ENCODE measurements around the gene VAV3. TPM values are rescaled to one million over a fixed set of nuclear protein-coding genes. Genes with fewer than 3 reads are reported as not detected.
A peak's percentile ranks its signal among the peaks of the same experiment; 100 is the strongest.

The VAV3 gene
- total RNA-seq, 2 experiments from 2014 or later, result 2.3 to 8.3 TPM

DNA sequence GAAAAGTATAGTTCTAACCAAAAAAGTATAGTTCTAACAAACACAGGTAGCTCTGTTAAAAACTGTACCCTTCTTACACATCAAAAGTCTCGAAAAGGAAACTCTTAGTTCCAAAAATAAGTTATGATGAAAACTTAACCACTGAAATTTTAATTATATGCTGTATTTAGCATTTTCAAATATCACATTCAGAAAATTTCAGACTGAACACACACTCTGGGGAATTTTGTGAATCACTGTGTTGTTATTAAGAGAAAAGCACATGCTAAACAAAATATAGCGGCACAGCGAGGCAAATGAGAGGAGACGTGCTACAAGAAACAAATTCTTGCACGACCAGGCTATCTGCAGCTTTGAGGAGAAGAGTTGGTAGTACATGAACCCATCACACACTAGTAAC is 30.4 kb downstream of the VAV3 start:
- Histone ChIP-seq H4K20me1 (ENCODE audit: insufficient read depth, low read length) (no peaks in the 10 kb centered on the region), H3K79me2 (ENCODE audit: insufficient read depth, low read depth, low read length) (no peaks in the 10 kb centered on the region), H3K9me2 (ENCODE audit: insufficient read depth, low read length) (no peaks in the 10 kb centered on the region), H3K4me3 (ENCODE audit: low read depth, low read length, poor library complexity, severe bottlenecking) (peak overlapping the region; percentile 35), H3K36me3 (ENCODE audit: insufficient read depth, low read length) (no peaks in the 10 kb centered on the region), H3K4me2 (ENCODE audit: low read length) (peak overlapping the region; percentile 67), H3K9me3 (ENCODE audit: low read length) (no peaks in the 10 kb centered on the region; the same call in 1 of the 2 replicates), H2AFZ (ENCODE audit: low read length) (peak overlapping the region; percentile 73), H3K4me1 (ENCODE audit: insufficient read depth, low read length, poor library complexity, severe bottlenecking) (peaks cover 44% of the 10 kb centered on the region), H3K27ac (ENCODE audit: low read depth, low read length, poor library complexity, severe bottlenecking) (peak overlapping the region; percentile 5)
- intact Hi-C loops (cut with micrococcal nuclease; ENCODE audit: unreplicated experiment), result no loop called here
- CTCF ChIA-PET (ENCODE audit: unreplicated experiment), result no interaction called here
- POLR2A ChIA-PET, result interaction anchor here (0.7 to 2.0 kb wide), 5 partner anchors 10 to 139 kb away, joined by 3 to 11 read pairs (median 3); no protein-coding TSS in a partner anchor
- peak; percentile 39 for DNase-seq (ENCODE audit: low spot score)
- no TSS peak for BruUV-seq (replicated peaks)
- no peak for TF ChIP-seq EZH2phosphoT487 (IDR thresholded peaks at IDR 0.05; ENCODE audit: borderline replicate concordance, low read depth, low read length)
- TF ChIP-seq, protein P1, sequence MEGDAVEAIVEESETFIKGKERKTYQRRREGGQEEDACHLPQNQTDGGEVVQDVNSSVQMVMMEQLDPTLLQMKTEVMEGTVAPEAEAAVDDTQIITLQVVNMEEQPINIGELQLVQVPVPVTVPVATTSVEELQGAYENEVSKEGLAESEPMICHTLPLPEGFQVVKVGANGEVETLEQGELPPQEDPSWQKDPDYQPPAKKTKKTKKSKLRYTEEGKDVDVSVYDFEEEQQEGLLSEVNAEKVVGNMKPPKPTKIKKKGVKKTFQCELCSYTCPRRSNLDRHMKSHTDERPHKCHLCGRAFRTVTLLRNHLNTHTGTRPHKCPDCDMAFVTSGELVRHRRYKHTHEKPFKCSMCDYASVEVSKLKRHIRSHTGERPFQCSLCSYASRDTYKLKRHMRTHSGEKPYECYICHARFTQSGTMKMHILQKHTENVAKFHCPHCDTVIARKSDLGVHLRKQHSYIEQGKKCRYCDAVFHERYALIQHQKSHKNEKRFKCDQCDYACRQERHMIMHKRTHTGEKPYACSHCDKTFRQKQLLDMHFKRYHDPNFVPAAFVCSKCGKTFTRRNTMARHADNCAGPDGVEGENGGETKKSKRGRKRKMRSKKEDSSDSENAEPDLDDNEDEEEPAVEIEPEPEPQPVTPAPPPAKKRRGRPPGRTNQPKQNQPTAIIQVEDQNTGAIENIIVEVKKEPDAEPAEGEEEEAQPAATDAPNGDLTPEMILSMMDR (conservative IDR thresholded peaks at IDR 0.05; ENCODE audit: low read length), result no peak

DNA sequence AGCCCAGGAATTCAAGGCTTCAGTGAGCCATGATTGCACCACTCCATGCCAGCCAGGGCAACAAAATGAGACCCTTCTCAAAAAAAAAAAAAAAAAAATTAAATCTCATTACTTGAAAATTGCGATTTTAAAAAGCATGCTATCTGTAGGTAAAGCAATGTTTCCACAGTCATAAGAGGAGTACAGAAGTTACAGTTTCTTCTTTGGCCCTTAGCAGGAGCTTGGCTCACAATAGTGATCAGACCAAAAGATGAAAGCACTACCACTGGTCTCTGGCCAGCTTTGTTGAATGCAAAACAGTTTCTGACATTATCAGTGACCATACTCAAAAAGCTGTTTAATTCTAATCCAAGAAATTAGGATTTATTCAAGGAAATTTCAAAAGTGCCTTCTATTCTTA is 31.2 kb downstream of the VAV3 start:
- H3K4me1 ChIP-seq (ENCODE audit: insufficient read depth, low read length, poor library complexity, severe bottlenecking), result peaks cover 44% of the 10 kb centered on the region
- no peaks in the 10 kb centered on the region for H3K79me2 ChIP-seq (ENCODE audit: insufficient read depth, low read depth, low read length)
- no peaks in the 10 kb centered on the region for H4K20me1 ChIP-seq (ENCODE audit: insufficient read depth, low read length)
- no peak overlapping the region for H3K27ac ChIP-seq (ENCODE audit: low read depth, low read length, poor library complexity, severe bottlenecking)
- no peaks in the 10 kb centered on the region for H3K9me2 ChIP-seq (ENCODE audit: insufficient read depth, low read length)
- no peak for DNase-seq (ENCODE audit: low spot score)
- intact Hi-C loops (cut with micrococcal nuclease; ENCODE audit: unreplicated experiment), result no loop called here
- peak overlapping the region; percentile 73 for H2AFZ ChIP-seq (ENCODE audit: low read length)
- no peaks in the 10 kb centered on the region for H3K36me3 ChIP-seq (ENCODE audit: insufficient read depth, low read length)
- TF ChIP-seq EZH2phosphoT487 (IDR thresholded peaks at IDR 0.05; ENCODE audit: borderline replicate concordance, low read depth, low read length), result no peak
- TF ChIP-seq, protein P1 (conservative IDR thresholded peaks at IDR 0.05; ENCODE audit: low read length), result no peak
- H3K4me3 ChIP-seq (ENCODE audit: low read depth, low read length, poor library complexity, severe bottlenecking), result no peak overlapping the region
- BruUV-seq (replicated peaks), result no TSS peak
- H3K4me2 ChIP-seq (ENCODE audit: low read length), result peak overlapping the region; percentile 67
- CTCF ChIA-PET (ENCODE audit: unreplicated experiment), result interaction anchor here (1.0 kb wide), 1 partner anchor 12 kb away, joined by 3 read pairs; no protein-coding TSS in a partner anchor
- POLR2A ChIA-PET, result interaction anchor here (0.6 to 2.0 kb wide), 25 partner anchors 9 to 696 kb away, joined by 3 to 11 read pairs (median 4); no protein-coding TSS in a partner anchor
- H3K9me3 ChIP-seq (ENCODE audit: low read length), result no peaks in the 10 kb centered on the region; the same call in 1 of the 2 replicates

DNA sequence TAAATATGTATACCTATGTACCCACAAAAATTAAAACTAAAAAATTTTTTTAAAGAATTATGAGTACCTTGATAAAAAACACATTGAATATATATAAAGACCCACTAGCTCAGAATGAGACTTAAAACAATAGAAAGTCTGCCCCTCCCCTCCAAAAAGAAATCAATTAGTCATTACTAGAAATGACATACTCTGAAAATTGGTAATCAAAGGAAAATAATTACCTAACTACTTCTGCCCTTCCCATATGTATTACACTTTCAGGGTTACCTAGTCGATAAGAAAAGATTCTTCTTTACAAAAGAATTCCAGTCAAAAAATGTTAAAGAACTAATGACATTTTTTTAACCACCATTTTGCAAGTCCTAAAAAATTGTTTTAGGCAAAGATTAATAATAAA is 34.7 kb downstream of the VAV3 start:
- no peak for DNase-seq (ENCODE audit: low spot score)
- TF ChIP-seq, protein P1 (conservative IDR thresholded peaks at IDR 0.05; ENCODE audit: low read length), result no peak
- no peak for TF ChIP-seq EZH2phosphoT487 (IDR thresholded peaks at IDR 0.05; ENCODE audit: borderline replicate concordance, low read depth, low read length)
- CTCF ChIA-PET (ENCODE audit: unreplicated experiment), result no interaction called here
- Histone ChIP-seq H2AFZ (ENCODE audit: low read length) (no peak overlapping the region), H3K4me1 (ENCODE audit: insufficient read depth, low read length, poor library complexity, severe bottlenecking) (peaks cover 24% of the 10 kb centered on the region), H3K9me3 (ENCODE audit: low read length) (no peaks in the 10 kb centered on the region; the same call in 1 of the 2 replicates), H3K4me2 (ENCODE audit: low read length) (no peak overlapping the region), H4K20me1 (ENCODE audit: insufficient read depth, low read length) (no peaks in the 10 kb centered on the region), H3K4me3 (ENCODE audit: low read depth, low read length, poor library complexity, severe bottlenecking) (no peak overlapping the region), H3K36me3 (ENCODE audit: insufficient read depth, low read length) (no peaks in the 10 kb centered on the region), H3K9me2 (ENCODE audit: insufficient read depth, low read length) (no peaks in the 10 kb centered on the region), H3K27ac (ENCODE audit: low read depth, low read length, poor library complexity, severe bottlenecking) (no peak overlapping the region), H3K79me2 (ENCODE audit: insufficient read depth, low read depth, low read length) (no peaks in the 10 kb centered on the region)
- no TSS peak for BruUV-seq (replicated peaks)
- POLR2A ChIA-PET, result interaction anchor here (0.5 to 1.4 kb wide), 5 partner anchors 10 to 37 kb away, joined by 3 to 5 read pairs (median 4); no protein-coding TSS in a partner anchor
- intact Hi-C loops (cut with micrococcal nuclease; ENCODE audit: unreplicated experiment), result no loop called here

Data from OCI-LY7 (cell line).